ENCODE data around the gene ABCC3. TPM values are rescaled to one million over a fixed set of nuclear protein-coding genes. Genes with fewer than 3 reads are reported as not detected.

Gene ABCC3
- polyA plus RNA-seq, 3 donors = 6.2 to 9.6 (median 7.0) TPM

DNA sequence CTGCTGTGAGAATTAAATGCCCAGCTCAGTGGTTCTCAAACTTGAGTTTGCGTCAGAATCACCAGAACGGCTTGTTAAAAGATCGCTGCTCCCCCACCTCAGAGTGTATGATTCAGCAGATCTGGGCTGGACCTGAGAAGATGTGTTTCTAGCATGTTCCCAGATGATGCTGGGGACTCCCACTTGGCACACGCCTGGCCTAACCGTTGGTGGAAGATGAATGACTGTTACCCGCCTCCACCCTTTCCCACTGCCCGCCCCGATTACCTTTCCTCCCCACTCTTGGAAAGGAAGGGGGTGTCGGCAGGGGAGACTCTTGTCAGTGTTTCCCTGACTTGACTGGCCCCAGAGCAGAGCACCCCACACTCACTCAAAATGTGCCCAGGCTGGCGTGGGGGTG lies 29.3 kb upstream of the ABCC3 start:
- DNase-seq (ENCODE audit: low read depth in 3 of 3, low spot score in 2 of 3) = no peak

DNA sequence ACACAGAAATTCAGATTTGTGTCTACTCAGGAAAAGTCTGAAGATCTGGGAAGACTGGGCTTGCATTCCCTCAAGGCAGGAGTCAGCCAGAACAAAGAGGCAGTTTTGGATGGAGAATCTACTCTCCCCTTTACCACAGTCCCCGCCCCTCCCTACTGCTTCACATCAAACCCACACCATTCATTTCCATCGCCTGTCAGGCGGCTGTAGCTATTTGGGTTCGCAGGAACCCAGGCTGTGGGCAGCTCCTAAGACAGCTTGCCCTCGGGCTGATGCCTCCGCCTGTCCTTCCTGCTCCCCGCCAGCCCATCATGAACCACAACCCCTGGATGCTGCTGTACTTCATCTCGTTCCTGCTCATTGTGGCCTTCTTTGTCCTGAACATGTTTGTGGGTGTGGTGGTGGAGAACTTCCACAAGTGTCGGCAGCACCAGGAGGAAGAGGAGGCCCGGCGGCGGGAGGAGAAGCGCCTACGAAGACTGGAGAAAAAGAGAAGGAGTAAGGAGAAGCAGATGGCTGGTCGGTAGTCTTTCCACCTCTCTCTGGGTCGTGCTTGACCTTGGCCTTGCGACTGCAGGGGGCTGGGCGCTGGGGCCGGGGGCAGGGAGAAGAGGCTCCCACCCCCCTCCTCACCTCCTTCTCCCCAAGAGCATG lies 27.0 kb upstream of the ABCC3 start:
- no peak for DNase-seq (ENCODE audit: low read depth in 3 of 3, low spot score in 2 of 3)

DNA sequence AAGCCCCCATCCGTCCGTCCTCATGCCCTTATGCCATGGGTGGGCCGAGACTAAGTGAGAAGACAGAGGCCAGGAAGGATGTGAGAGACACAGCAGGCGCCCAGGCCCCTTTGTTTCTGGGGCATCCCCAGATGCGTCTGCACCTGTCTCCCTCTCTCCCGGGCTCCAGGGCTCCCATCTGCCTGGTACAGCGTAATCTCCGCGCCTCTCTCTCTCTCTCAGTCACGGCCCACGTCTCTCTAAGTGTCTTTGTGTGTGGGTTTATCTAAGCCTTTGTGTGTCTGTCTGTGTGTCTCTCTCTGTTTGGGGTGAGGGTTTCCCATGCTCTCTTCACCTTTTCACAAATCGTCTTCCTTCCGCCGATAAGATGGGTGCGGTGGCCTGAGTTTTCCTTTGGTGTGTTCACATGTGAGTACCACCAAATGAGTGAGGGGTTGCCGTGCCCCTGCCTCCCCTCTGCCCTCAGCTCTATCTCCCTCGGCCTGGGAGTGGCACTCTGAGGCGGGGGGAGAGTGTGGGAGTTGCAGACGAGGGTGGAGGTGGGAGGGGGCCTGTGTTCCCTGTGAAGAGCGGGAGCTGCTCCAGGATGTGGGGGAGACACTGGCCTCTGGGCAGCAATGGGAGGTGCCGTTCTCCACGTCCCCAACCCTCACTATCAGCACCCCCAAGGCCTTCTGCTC lies 25.8 kb upstream of the ABCC3 start:
- no peak for DNase-seq (ENCODE audit: low read depth in 3 of 3, low spot score in 2 of 3)

DNA sequence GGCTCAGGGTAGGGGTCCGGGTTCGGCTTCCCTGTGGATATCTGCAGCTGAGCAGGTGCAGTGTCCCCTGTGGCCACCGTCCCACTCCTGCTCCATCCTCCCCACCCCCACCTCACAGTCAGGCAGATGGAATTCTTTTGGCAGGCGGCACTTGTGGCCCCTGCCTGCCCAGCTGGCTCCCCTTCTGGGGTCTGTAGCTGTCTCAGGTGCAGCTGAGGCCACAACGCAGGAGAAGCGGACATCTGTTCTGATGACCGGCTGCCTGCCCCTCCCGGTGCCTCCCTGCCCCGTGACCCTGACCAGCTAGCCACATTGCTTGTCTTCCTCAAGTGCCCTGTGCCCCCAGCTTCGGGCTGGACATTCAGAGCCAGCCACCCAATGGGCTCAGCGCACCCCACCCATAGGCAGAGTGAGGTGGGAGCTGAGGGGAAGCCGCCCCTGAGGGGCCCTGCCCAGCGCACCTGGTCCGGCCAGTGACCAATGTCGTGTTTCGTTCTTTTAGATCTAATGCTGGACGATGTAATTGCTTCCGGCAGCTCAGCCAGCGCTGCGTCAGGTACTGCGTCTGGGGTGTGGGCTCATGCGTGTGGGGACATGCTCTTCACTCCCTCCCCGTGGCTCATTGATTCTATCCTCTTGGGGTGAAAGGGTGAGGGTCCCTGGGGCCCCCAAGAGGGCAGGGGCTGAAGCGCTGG lies 25.2 kb upstream of the ABCC3 start:
- DNase-seq (ENCODE audit: low read depth in 3 of 3, low spot score in 2 of 3) = no peak

DNA sequence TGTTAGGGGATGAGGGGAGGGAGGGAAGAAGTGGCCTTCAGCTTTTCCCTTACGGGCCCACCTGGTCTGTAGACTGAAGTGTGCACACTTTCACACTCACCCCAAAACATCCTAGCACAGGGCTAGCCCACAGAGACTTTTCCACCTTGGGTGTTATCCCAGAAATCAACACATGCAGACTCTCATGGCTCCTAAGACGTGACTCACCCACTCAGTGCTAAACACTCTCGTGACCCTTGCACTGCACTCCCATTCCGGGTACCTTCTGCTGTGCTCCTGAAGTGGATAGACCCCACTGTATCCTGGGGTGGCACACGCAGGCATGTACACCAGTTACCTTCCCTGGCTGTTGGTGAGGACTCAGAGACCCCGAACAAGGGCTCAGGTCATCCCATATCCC lies 23.0 kb upstream of the ABCC3 start:
- DNase-seq (ENCODE audit: low read depth in 3 of 3, low spot score in 2 of 3) = no peak

DNA sequence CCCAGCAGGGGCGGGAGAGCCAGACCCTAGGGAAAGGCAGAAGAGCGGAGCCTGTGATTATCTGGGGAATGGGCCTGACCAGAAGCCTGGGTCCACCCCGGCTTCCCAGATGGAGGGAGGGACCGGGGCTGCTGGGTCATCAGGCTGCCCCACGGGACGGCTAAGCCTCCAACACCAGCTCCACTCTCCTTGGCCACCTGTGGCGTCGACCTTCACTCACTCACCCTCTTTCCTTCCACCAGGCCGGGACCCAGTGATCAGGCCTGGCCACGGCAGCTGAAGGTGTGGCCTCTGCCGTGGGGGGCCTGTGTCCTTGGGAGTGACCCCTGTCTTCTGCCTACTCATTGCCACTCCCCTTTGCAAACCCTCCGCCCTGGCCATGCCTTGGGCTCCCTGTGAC lies 22.4 kb upstream of the ABCC3 start:
- no peak for DNase-seq (ENCODE audit: low read depth in 3 of 3, low spot score in 2 of 3)

DNA sequence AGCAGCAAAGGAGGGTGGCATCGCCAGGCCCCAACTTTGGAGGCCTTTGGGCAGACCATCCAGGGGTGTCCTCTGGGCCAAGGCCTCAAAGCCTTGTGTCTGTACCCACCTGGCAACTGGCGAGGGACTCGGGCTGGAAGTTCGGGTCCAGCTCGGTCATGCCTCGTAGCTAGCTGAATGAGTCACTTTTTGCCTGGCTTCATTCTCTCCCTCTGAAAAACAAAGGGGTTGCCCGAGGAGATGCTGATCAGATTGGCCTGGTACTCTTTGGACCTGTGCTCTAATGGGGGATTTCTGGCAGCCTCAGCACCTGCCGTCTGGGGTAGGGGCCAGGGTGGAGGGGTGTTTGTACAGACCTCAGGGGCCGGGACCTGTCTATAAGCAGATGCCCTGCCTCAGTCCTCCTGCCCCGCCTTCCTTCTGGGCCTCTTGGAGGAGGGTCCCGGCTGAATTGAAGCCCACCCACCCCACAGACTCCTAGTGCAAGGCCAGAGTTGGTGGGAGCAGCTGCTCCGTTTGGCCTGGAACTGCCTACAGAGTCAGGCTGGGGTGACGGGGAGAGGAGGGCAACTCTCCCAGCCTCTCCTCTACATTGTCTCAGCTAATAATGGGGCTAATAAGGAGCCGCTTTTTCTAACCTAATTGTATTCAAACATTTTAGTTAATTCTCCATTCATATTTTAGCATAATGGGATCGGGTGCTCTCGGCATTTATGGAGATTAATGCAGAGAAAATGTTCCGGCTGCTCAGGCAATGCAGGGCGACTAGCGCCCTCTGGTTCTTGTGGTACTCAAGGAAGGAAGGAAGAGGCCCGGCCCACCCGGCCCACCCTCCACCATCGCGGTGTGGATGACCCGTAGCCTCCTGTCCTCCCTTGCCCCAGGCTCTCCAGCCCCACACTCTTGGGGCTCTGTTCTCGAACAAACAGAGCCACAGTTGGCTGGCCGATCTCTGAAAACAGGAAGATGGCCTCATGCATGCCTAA lies 21.4 kb upstream of the ABCC3 start:
- DNase-seq (ENCODE audit: low read depth in 3 of 3, low spot score in 2 of 3) = no peak

DNA sequence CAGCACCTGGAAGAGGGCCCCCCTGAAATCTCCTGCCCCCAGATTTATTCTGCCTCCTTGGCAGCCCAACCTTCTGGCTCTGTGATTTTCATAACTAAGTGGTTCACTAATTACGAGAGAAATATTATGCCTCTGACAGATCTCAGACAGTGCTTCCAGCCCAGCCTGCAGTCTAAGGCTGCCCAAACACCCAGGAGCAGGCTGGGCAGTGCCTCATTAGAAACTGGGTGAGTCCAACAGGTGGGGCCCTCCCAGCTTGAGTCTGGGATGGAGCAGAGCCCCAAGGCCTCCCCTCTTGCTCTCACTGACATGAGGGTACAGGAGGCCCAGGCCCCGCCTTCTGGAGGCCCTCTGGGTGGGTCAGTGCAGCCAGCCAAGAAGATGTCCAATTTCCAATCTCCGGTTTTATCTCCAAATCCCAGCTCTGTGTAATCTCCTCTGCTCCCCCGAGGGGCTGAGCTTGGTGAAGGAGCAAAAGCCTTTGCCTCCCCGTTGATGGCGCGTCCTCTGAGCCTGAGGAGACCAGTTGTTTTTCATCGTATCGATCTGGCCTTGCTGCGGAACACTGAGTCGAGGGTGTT lies 20.1 kb upstream of the ABCC3 start:
- no peak for DNase-seq (ENCODE audit: low read depth in 3 of 3, low spot score in 2 of 3)

DNA sequence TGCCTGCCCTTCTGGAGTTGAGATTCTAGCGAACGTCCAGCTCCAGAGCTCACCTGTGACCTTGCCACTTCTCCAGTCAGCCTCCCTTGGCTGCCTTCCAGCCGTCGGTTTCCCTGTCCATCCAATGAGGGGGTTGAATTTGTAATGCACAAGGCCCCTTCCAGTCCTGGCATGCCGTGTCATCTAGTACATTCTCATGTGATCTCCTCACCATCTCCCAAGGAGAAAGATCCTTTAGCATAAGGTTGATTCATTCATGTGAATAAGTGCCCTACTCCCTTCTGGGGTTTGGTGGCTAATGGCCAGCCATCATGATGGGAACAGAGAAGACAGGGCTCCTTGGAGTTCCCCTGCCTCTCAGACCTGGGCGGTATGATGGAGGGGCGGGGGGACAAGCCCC lies 18.9 kb upstream of the ABCC3 start:
- no peak for DNase-seq (ENCODE audit: low read depth in 3 of 3, low spot score in 2 of 3)

DNA sequence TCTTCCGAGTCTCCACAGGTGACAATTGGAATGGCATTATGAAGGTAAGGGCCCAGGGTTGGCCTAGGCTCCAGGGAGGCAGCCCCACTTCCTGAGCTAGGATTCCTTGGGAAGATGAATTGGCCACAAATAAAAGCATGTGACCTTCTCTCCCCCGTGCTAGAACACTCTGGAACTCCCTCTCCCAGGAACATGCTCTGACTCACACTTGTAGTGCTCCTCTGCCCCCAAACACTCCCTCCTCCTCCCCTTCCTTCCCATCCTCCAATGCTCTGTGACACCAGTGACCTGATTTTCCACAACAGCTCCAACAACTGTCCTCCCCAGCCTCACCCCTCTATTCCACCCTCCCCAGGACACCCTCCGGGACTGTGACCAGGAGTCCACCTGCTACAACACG lies 16.4 kb upstream of the ABCC3 start:
- no peak for DNase-seq (ENCODE audit: low read depth in 3 of 3, low spot score in 2 of 3)

DNA sequence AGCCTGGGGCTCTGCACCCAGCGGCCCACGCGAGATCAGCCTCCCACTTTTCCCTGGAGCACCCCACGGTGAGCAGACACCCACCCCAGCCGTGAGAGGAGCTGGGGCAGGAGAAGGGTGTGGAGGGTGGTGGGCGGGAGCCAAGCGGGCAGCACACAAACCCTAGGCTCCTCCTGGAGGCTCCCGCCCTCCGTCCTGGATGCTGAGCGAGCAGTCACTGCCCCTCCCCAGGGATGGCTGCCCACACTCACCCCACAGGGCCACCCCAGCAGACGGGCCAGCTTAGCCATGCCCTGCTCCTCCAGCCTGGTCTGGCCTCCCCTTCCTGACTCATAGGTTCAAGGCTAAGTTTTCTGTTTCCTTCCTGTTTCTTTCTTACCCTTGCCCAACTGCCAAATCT lies 15.7 kb upstream of the ABCC3 start:
- no peak for DNase-seq (ENCODE audit: low read depth in 3 of 3, low spot score in 2 of 3)

DNA sequence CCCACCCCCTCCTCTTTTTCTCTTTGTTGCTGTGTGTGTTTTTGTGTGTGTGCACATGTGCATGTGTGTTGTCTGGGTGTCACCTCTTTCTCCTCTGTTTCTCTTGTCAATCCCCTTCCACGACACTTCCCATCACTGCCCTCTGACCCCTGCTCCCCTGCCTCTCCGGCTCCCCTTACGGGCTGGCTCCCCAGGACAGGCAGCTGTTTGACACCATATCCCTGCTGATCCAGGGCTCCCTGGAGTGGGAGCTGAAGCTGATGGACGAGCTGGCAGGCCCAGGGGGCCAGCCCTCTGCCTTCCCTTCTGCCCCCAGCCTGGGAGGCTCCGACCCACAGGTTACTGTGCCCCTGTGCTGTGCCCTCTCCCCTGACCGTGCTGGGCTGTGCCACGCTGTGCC lies 15.2 kb upstream of the ABCC3 start:
- no peak for DNase-seq (ENCODE audit: low read depth in 3 of 3, low spot score in 2 of 3)

DNA sequence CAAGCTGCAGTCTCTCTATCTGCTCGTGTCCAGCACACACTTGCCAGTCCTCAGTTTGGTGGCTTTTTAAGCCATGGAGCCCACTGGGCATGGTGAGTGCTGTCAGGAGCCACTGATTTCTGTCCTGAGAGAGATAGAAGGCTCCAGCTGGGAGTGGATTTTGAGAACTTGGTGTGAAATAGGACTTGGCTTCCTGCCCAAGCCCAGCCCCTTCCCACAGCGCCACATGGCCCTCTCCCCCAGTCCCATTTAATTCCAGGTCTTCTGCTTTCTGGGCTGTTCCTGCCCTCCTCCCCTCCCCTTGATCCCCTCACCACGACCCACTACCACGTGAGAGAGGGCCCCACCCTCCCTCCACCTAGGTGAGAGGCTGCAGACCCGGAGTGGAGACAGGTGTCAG lies 14.4 kb upstream of the ABCC3 start:
- DNase-seq (ENCODE audit: low read depth in 3 of 3, low spot score in 2 of 3) = no peak

DNA sequence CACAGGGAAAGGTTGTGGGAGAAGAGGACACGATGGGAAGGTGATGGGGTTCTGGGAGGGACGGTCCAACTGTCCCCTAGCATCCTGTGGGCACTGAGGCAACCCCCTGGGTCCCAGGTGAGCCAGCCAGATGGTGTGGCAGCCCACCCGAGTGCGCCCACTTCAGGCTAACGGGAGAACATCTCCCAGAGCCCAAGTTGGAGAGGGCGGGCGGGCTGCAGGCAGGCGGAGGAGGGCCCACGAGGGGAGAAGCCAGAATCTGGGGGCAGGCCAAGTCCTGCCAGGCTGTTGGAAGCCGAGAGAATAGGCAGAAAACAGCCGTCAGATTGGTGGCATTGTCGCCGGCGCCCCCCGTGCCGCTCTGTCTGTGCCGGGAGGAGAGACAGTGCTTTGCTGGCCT lies 13.8 kb upstream of the ABCC3 start:
- no peak for DNase-seq (ENCODE audit: low read depth in 3 of 3, low spot score in 2 of 3)

DNA sequence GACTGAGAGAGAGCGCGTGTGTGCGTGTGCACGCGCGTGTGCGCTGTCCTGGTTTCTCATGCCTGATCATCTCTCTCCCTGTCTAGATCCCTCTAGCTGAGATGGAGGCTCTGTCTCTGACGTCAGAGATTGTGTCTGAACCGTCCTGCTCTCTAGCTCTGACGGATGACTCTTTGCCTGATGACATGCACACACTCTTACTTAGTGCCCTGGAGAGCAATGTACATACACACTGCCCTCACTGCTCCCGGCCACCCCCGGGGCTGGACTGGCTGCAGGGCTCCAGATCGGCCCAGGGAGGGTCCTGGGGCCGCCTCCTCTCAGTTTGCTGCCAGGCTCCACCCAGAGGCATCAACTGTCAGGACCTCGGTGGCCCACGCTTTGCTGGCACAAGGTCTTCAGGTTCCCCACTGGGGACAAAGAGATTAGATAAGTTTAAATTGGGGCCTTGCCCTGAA lies 13.1 kb upstream of the ABCC3 start:
- DNase-seq (ENCODE audit: low read depth in 3 of 3, low spot score in 2 of 3) = no peak

DNA sequence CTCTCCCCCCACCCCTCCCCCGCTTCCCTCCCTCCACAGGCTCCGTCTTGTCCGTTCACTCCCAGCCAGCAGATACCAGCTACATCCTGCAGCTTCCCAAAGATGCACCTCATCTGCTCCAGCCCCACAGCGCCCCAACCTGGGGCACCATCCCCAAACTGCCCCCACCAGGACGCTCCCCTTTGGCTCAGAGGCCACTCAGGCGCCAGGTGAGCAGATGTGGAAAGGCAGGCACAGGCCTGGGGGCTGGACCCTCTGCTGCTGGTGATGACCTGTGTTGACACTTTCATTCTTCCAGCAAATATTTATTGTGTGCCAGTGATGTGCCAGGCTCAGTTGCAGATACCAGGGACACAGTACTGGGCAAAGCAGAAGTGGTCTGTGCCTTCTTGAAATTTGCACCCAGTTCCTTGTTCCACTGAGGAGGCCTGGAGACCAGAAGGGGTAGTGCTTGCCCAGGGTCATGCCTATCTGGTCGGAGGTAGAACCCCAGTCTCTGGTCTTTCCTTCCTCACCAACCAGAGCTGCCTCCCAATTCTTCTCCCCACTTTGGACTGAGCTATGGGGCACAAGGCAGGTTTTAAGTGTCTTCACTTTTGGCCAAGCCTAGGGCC lies 10.3 kb upstream of the ABCC3 start:
- no peak for DNase-seq (ENCODE audit: low read depth in 3 of 3, low spot score in 2 of 3)

DNA sequence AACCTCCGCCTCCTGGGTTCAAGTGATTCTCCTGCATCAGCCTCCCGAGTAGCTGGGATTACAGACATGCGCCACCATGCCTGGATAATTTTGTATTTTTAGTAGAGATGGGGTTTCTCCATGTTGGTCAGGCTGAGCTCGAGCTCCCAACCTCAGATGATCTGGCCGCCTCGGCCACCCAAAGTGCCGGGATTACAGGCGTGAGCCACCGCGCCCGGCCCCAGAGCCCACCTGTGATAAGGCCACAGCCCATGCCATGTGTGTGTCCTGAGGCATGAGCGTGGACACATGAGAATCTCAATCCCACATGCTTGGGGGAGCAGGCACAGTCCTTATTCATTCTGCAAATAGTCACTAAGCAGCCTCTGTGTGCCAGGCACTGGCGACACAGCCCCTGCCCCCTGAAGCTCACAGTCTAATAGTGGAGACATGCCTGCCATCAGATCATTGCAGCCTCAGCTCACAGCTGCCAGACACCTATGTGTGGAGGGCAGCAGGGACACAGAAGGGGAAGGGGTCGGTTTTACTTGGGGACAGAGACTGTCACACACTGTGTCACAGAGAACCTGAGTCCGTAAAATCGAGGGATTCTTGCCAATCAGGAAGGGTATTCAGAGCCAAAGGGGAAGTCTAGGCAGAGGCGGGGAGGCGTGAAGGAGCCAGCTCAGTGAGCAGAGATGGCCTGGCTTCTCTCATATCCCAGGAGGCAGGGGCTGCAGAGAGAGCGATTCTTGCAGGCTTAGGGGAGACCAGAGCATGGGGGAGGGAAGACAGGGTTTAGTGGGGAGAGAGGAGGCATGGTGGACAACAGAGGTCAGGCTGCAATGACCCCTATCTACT lies 9.4 kb upstream of the ABCC3 start:
- DNase-seq (ENCODE audit: low read depth in 3 of 3, low spot score in 2 of 3) = no peak

DNA sequence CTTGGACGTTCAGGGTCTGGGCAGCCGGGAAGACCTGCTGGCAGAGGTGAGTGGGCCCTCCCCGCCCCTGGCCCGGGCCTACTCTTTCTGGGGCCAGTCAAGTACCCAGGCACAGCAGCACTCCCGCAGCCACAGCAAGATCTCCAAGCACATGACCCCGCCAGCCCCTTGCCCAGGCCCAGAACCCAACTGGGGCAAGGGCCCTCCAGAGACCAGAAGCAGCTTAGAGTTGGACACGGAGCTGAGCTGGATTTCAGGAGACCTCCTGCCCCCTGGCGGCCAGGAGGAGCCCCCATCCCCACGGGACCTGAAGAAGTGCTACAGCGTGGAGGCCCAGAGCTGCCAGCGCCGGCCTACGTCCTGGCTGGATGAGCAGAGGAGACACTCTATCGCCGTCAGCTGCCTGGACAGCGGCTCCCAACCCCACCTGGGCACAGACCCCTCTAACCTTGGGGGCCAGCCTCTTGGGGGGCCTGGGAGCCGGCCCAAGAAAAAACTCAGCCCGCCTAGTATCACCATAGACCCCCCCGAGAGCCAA lies 8.6 kb upstream of the ABCC3 start:
- DNase-seq (ENCODE audit: low read depth in 3 of 3, low spot score in 2 of 3) = no peak

All from right renal cortex interstitium (tissue), 3 donors.